HG03139 (cell line): ENCODE measurements around the gene SLC6A11.

Experiments used
- ATAC-seq: cut with Tn5 transposase; IDR thresholded peaks from one replicate; pipeline ENCODE4 v1.9.1; 2021; ENCODE audit not compliant: unreplicated experiment

SLC6A11 gene

GRCh38 chr3:10975695-10976234 is 159.7 kb downstream of the SLC6A11 start:
- ATAC-seq = no peak

DNA sequence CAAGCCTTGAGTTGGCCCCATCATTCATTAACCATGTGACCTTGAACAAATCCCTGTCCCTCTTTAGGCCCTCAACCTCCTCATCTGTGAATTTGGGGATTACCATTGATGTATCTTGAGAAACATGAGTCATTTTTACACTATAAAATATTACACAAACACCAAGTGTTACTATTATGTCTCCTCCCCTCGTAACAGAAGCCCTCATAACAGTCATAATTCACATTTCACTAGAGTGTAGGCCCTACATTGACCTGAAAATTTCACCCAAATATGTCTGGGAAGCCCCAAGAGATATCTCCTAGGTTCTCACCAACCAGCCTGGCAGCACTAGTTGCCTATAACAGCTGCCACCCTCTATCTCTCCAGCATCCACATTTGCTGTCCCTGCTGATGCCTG is 160.7 kb downstream of the SLC6A11 start:
- ATAC-seq = no peak

GRCh38 chr3:10977892-10978510 is 162.0 kb downstream of the SLC6A11 start:
- no peak for ATAC-seq

GRCh38 chr3:10978956-10979355 is 162.9 kb downstream of the SLC6A11 start:
- no peak for ATAC-seq

DNA sequence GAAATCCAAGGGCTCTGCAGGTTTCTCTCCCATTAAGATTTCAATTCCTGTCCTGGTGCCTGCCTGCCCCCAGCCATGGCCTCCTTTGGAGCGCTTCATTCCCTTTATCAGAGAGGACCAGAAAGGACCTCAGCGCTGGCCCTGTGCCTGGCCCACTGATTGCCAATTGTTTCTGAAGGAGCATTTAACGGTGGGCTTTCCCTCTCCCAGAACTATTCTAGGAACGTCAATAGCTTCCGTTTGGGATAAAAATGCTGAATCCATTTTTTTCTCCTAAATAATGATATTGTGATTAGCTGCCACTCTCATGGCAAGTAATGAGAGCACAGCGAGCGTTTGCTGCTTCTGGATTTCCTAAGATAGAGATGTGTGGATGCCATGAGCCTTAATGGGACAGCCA is 164.3 kb downstream of the SLC6A11 start:
- ATAC-seq = no peak

DNA sequence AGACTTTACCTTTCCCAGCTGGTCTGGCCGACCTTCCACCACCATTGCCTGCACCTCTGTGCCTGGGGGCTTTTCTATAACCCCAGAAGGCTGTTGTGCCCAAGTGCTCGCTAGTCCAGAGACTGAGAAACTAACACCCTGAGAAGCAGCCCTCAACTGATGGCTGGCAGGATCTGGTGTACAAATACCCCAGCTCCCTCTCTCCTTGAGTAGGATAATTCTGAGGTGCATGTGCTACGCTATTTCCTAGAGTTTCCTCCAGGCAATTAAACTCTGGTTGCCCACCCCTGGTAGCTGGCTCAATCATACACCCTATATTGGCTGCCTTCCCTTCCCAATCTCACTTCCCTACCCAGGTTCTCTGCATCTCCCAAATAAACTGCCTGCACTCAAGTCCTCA is 165.0 kb downstream of the SLC6A11 start:
- ATAC-seq = no peak

DNA sequence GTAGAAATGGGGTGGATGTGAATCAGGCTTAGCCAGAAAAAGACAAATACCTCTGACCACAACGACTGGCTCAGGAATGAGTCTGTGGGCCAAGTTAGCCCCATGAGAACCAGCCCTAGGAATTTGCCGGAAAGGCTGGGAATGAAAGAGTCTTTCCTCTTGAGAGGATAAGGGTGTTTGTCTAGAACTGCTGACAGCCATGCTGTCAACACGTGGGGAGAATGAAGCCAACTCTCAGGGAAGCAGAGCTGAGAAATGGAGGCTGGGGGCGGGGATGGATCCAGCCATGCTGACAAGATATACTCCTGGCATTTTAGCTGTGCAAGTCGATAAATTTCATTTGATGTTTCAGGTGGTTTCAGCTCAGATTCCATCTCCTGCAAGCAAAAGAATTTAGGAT is 165.9 kb downstream of the SLC6A11 start:
- ATAC-seq = no peak

GRCh38 chr3:10982782-10983181 is 166.8 kb downstream of the SLC6A11 start:
- ATAC-seq = no peak

GRCh38 chr3:10983219-10983916 is 167.3 kb downstream of the SLC6A11 start:
- no peak for ATAC-seq

GRCh38 chr3:10984371-10984896 is 168.4 kb downstream of the SLC6A11 start:
- no peak for ATAC-seq

- ATAC-seq = no peak
Observed at GRCh38 chr3:10985181-10985580, 169.2 kb downstream of the SLC6A11 start.

GRCh38 chr3:10986592-10986991 is 170.6 kb downstream of the SLC6A11 start:
- ATAC-seq = no peak

DNA sequence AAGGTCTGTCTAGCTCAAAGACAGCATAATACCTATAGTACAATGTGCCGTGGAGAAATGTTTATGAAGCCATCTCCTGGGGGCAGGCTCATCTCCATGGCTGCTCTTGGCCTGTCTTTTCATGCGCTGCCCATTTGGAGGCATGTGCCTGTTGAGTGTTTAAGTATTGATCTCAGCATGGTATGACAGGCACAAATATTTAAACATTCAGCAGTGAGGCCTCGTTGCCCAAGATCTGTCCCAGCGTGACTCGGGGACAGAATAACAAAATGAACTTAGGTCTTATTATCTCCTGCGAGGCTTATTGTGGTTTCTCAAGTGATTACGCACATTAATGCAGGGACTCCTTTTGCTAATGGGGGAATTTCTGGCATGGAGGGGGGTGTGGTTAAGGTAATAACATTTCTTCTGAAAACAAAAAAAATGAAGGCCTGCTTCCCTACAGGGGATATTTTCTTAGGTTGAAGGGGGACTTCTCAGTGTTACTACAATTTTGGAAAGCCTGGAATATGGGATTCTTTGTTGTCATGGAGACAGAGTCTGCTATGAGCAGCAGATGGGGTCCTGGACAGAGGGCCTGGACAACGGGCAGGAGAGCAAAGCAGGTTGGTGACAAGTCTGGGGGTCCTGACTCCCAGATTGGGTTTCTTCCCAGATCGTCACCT is 172.1 kb downstream of the SLC6A11 start:
- no peak for ATAC-seq

GRCh38 chr3:10988991-10989484 is 173.0 kb downstream of the SLC6A11 start:
- ATAC-seq = no peak
